Body of pancreas (tissue), 4 donors: ENCODE data around the gene ARFGAP2.

Experiments
- POLR2A ChIP-seq, 3 donors: fragments of 450-650 bp; IDR thresholded peaks; one replicate each; pipeline ENCODE4 v1.6.1; 2016; ENCODE audit warnings: antibody characterized with exemption in 3 of 3, mild to moderate bottlenecking in 2 of 3
- TF ChIP-seq, protein P1 (sequence below), 7 experiments: fragments of 450-650 bp in 4 of 7; fragments of 200-600 bp in 3 of 7; sonication (generic) in 3 of 7; IDR thresholded peaks; one replicate each; pipeline ENCODE4 v1.5.1; 2016 to 2019; ENCODE audit warnings: antibody characterized with exemption in 7 of 7

DNA sequence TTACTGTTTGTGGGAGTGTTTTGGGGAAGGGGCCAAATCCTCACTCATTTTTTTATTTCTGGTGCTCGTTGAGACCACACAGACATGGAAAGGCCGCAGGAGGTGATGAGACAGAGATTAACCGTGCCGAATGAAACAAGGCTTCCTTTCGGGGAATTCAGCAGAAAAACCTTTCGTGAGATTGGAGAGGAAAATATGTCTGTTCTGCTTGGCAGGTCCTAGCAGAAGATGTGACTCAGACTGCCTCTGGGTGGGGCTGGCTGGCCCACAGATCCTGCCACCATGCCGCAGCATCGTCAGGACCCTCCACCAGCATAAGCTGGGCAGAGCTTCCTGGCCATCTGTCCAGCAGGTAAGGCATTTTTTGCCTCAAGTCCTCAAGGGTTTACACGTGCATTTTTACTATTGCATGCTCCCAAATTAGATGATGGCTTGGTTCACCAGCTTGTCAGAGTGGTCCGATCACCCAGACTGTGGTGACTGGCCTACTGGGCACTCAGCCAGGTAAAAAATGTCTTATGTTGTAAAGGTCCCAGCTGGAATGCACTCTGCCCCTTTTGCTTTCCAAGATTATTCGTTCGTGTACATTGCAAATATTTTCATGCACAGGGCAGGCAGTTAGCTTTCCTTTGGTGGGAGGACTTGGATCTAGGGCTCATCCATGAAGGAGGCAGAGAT lies 39.6 kb upstream of the ARFGAP2 start:
- TF ChIP-seq, protein P1, sequence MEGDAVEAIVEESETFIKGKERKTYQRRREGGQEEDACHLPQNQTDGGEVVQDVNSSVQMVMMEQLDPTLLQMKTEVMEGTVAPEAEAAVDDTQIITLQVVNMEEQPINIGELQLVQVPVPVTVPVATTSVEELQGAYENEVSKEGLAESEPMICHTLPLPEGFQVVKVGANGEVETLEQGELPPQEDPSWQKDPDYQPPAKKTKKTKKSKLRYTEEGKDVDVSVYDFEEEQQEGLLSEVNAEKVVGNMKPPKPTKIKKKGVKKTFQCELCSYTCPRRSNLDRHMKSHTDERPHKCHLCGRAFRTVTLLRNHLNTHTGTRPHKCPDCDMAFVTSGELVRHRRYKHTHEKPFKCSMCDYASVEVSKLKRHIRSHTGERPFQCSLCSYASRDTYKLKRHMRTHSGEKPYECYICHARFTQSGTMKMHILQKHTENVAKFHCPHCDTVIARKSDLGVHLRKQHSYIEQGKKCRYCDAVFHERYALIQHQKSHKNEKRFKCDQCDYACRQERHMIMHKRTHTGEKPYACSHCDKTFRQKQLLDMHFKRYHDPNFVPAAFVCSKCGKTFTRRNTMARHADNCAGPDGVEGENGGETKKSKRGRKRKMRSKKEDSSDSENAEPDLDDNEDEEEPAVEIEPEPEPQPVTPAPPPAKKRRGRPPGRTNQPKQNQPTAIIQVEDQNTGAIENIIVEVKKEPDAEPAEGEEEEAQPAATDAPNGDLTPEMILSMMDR (IDR thresholded peaks at IDR 0.05) = no peak
- no peak for TF ChIP-seq POLR2A (IDR thresholded peaks at IDR 0.05)
